HCT116 (cell line): Measurements from ENCODE around the gene ANTXR2. TPM values are rescaled to one million over a fixed set of nuclear protein-coding genes. Genes with fewer than 3 reads are reported as not detected.

Experiments used
- ATAC-seq: fragments of 200-7000 bp; cut with Tn5 transposase; 2 replicates; pipeline ENCODE4 v1.9.1; 2020; ENCODE audit warnings: mild to moderate bottlenecking, moderate library complexity
- BruUV-seq: library from RNA; stranded (reverse); fragments of 400-500 nt; replicated peaks from 2 replicates; lab custom pipeline; 2021; lab: Mats Ljungman, UMichigan
- CTCF ChIA-PET: fragments of 300-600 bp; sonication (Branson Sonifier 250); formaldehyde crosslinking; loops from one replicate; lab custom pipeline; 2021; ENCODE audit warnings: antibody characterized with exemption; lab: Charles Lee
- POLR2A ChIA-PET: fragments of 300-600, 350-600 bp; sonication (Branson Sonifier 250); formaldehyde crosslinking; loops from one replicate; lab custom pipeline; 2021; ENCODE audit warnings: antibody characterized with exemption; lab: Charles Lee
- RAD21 ChIA-PET, 2 experiments: fragments of 300-600 bp; sonication (Branson Sonifier 250); formaldehyde crosslinking; loops; one replicate each; lab custom pipeline; 2023; ENCODE audit warnings: low total read pairs in 2 of 2; ENCODE audit not compliant: uncharacterized antibody in 2 of 2, unreplicated experiment in 2 of 2, low non-redundant PET in 1 of 2; lab: Charles Lee
- DNase-seq: peaks from one replicate; pipeline ENCODE4 v3.0.0-alpha.2; 2010; ENCODE audit warnings: low read depth, low spot score
- H2AFZ ChIP-seq: fragments of 200-600 bp; shearing (Covaris generic), sonication (generic); 2 replicates; pipeline ENCODE4 v1.6.1; 2017; ENCODE audit warnings: low read depth, mixed run types, mixed read lengths, antibody characterized with exemption, low read length; ENCODE audit not compliant: poor library complexity, severe bottlenecking
- H3K27ac ChIP-seq: 2 replicates; pipeline ENCODE4 v1.5.1; 2012; ENCODE audit warnings: low read depth, low read length
- H3K27me3 ChIP-seq: fragments of 200-600 bp; sonication (generic); 2 replicates; pipeline ENCODE4 v1.6.1; 2016; ENCODE audit warnings: mixed run types, low read length, mixed read lengths; ENCODE audit not compliant: insufficient read depth
- H3K36me3 ChIP-seq, 2 experiments: fragments of 200-500 bp in 1 of 2; fragments of 200-600 bp in 1 of 2; sonication (Bioruptor generic) in 1 of 2; sonication (generic) in 1 of 2; 2 replicates each; pipeline versions ENCODE4 v1.5.1 to v1.6.1; 2014 to 2016; ENCODE audit warnings: low read length in 2 of 2, inconsistent platforms in 1 of 2, mixed read lengths in 1 of 2, mixed run types in 1 of 2; ENCODE audit not compliant: insufficient read depth in 2 of 2, control insufficient read depth in 1 of 2
- H3K4me1 ChIP-seq, 2 experiments: fragments of 200-600 bp in 1 of 2; sonication (generic) in 1 of 2; 2 replicates each; pipeline versions ENCODE4 v1.5.1 to v1.6.1; 2012 to 2017; ENCODE audit warnings: low read length in 2 of 2, inconsistent platforms in 1 of 2, mild to moderate bottlenecking in 1 of 2, mixed read lengths in 1 of 2, mixed run types in 1 of 2, moderate library complexity in 1 of 2; ENCODE audit not compliant: insufficient read depth in 2 of 2, control insufficient read depth in 1 of 2
- H3K4me2 ChIP-seq: fragments of 200-600 bp; sonication (generic); 2 replicates; pipeline ENCODE4 v1.6.1; 2017; ENCODE audit warnings: mixed run types, low read length, mixed read lengths
- H3K4me3 ChIP-seq, 2 experiments: fragments of 200-600 bp in 1 of 2; sonication (generic) in 1 of 2; replicated peaks in 1 of 2; 2 replicates each; pipeline ENCODE4 v1.5.1; 2011 to 2016; ENCODE audit warnings: low read length in 2 of 2, control low read depth in 1 of 2, low read depth in 1 of 2, mild to moderate bottlenecking in 1 of 2, mixed read lengths in 1 of 2, mixed run types in 1 of 2
- H3K79me2 ChIP-seq: fragments of 200-600 bp; sonication (generic); 2 replicates; pipeline ENCODE4 v1.6.1; 2017; ENCODE audit warnings: mild to moderate bottlenecking, mixed run types, low read length, moderate library complexity, mixed read lengths; ENCODE audit not compliant: insufficient read depth
- H3K9ac ChIP-seq: fragments of 200-600 bp; sonication (generic); 2 replicates; pipeline ENCODE4 v1.6.1; 2016; ENCODE audit warnings: low read length, mixed read lengths
- H3K9me2 ChIP-seq: fragments of 200-600 bp; sonication (generic), shearing (Covaris generic); 2 replicates; pipeline ENCODE4 v1.6.1; 2017; ENCODE audit warnings: mixed run types, mild to moderate bottlenecking, moderate library complexity; ENCODE audit not compliant: insufficient read depth
- H3K9me3 ChIP-seq, 2 experiments: fragments of 200-500 bp in 1 of 2; fragments of 200-600 bp in 1 of 2; sonication (Bioruptor generic) in 1 of 2; sonication (generic) in 1 of 2; 2 replicates each; pipeline ENCODE4 v1.6.1; 2014 to 2017; ENCODE audit warnings: low read length in 2 of 2, mixed read lengths in 2 of 2, inconsistent platforms in 1 of 2, low read depth in 1 of 2, mild to moderate bottlenecking in 1 of 2, mixed run types in 1 of 2, moderate library complexity in 1 of 2; ENCODE audit not compliant: control insufficient read depth in 1 of 2, insufficient read depth in 1 of 2
- H4K20me1 ChIP-seq: fragments of 200-600 bp; sonication (generic), shearing (Covaris generic); 2 replicates; pipeline ENCODE4 v1.6.1; 2017; ENCODE audit warnings: mixed run types, mild to moderate bottlenecking, moderate library complexity; ENCODE audit not compliant: insufficient read depth
- CBX3 ChIP-seq: IDR thresholded peaks from 2 replicates; pipeline ENCODE4 v1.6.1; 2012; ENCODE audit warnings: low read depth
- CEBPB ChIP-seq: IDR thresholded peaks from 2 replicates; pipeline ENCODE4 v1.6.1; 2012; ENCODE audit warnings: low read depth
- EGR1 ChIP-seq: IDR thresholded peaks from 2 replicates; pipeline ENCODE4 v1.6.1; 2012; ENCODE audit warnings: low read depth
- ELF1 ChIP-seq: IDR thresholded peaks from 2 replicates; pipeline ENCODE4 v1.6.1; 2012; ENCODE audit warnings: low read depth, borderline replicate concordance
- EZH2 ChIP-seq: fragments of 200-600 bp; sonication (generic); IDR thresholded peaks from 2 replicates; pipeline ENCODE4 v1.6.1; 2017; ENCODE audit warnings: antibody characterized with exemption, mixed run types
- EZH2phosphoT487 ChIP-seq: fragments of 200-600 bp; IDR thresholded peaks from 2 replicates; pipeline ENCODE4 v1.6.1; 2018; ENCODE audit warnings: antibody characterized with exemption, borderline replicate concordance
- FOSL1 ChIP-seq: IDR thresholded peaks from 2 replicates; pipeline ENCODE4 v1.6.1; 2012; ENCODE audit warnings: low read depth
- JUND ChIP-seq: IDR thresholded peaks from 2 replicates; pipeline ENCODE4 v1.6.1; 2012
- POLR2A ChIP-seq: IDR thresholded peaks from 2 replicates; pipeline ENCODE4 v1.7.0; 2011; ENCODE audit warnings: borderline replicate concordance; ENCODE audit not compliant: insufficient read depth, insufficient read length; ENCODE audit errors: extremely low read depth
- POLR2AphosphoS5 ChIP-seq: IDR thresholded peaks from 2 replicates; pipeline ENCODE4 v1.6.1; 2011; ENCODE audit warnings: mild to moderate bottlenecking, low read depth, low read length, moderate library complexity
- RAD21 ChIP-seq: IDR thresholded peaks from 2 replicates; pipeline ENCODE4 v1.6.1; 2012; ENCODE audit warnings: low read depth, mild to moderate bottlenecking
- SIN3A ChIP-seq: IDR thresholded peaks from 2 replicates; pipeline ENCODE4 v1.6.1; 2012; ENCODE audit warnings: low read depth
- SP1 ChIP-seq: IDR thresholded peaks from 2 replicates; pipeline ENCODE4 v1.6.1; 2012; ENCODE audit warnings: low read depth
- SRF ChIP-seq: IDR thresholded peaks from 2 replicates; pipeline ENCODE4 v1.6.1; 2012; ENCODE audit warnings: low read depth
- TCF7L2 ChIP-seq: IDR thresholded peaks from 2 replicates; pipeline ENCODE4 v1.7.0; 2011; ENCODE audit warnings: borderline replicate concordance, inconsistent platforms; ENCODE audit not compliant: insufficient read depth, insufficient read length; ENCODE audit errors: extremely low read depth
- YY1 ChIP-seq: IDR thresholded peaks from 2 replicates; pipeline ENCODE4 v1.6.1; 2011; ENCODE audit warnings: low read length, low read depth, moderate library complexity, mild to moderate bottlenecking; ENCODE audit not compliant: insufficient replicate concordance; ENCODE audit errors: extremely low read depth
- ZFX ChIP-seq: fragments of 450-650 bp; IDR thresholded peaks from 2 replicates; pipeline ENCODE4 v1.6.1; 2017
- intact Hi-C: fragments of 100-400 bp; cut with micrococcal nuclease; formaldehyde crosslinking; loops from 2 replicates; pipeline ENCODE4 v1.10.0; 2022
- total RNA-seq: library from RNA; stranded (reverse); gene quantifications from one replicate; pipeline ENCODE4 v1.2.1, GENCODE V29; 2021; ENCODE audit not compliant: unreplicated experiment
- TF ChIP-seq, protein P1 (sequence below): IDR thresholded peaks from 2 replicates; pipeline ENCODE4 v1.6.1; 2012
- TF ChIP-seq, protein P2 (sequence below): IDR thresholded peaks from 2 replicates; pipeline ENCODE4 v1.6.1; 2012; ENCODE audit warnings: low read depth

The ANTXR2 gene
- total RNA-seq, 1 experiment from 2014 or later: 6.3 TPM

DNA sequence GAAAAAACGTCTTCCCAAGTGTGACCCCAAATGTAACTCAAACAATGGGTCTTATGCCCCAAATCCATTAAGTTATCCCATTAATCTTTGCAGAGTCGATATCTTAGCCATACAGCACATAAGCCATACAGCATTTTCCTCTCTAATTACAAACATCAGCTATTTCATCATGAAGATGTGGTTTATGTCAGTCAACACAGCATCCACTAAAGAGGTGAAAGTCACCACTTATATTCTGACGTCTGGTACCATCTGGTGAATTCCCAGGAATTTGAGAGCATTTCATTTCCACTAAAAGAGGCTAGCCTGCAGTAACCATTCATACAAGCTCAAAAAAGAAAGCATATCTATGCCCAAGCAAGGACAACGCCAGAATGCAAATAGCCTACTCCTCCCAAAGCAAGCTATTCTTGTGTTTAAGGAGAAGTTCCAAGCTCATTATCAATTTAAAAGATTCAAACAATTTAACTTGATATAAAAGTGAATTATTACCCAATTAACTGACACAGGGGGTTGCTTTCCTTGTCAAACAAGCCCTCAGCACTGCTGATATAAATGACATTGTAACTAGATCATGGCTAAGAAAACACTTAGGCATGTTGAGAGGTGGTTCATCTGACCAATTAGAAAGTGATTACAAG is 203.3 kb downstream of the ANTXR2 start:
- BruUV-seq: no TSS peak
- TF ChIP-seq EGR1: no peak
- TF ChIP-seq YY1: no peak
- TF ChIP-seq POLR2AphosphoS5: no peak
- no peak for TF ChIP-seq CEBPB
- Histone ChIP-seq H3K4me2 (no peak overlapping the region), H3K9me3 (no peaks in the 10 kb centered on the region), H3K9ac (no peak overlapping the region), H4K20me1 (no peaks in the 10 kb centered on the region), H3K27ac (no peak overlapping the region), H3K36me3 (no peaks in the 10 kb centered on the region), H3K9me2 (no peaks in the 10 kb centered on the region), H3K79me2 (no peaks in the 10 kb centered on the region), H2AFZ (no peak overlapping the region), H3K4me3 (no peak overlapping the region), H3K27me3 (no peaks in the 10 kb centered on the region), H3K4me1 (no peaks in the 10 kb centered on the region)
- CTCF ChIA-PET: no interaction called here
- ATAC-seq: no peak
- POLR2A ChIA-PET: no interaction called here
- RAD21 ChIA-PET: no interaction called here
- no peak for DNase-seq
- intact Hi-C loops: no loop called here

DNA sequence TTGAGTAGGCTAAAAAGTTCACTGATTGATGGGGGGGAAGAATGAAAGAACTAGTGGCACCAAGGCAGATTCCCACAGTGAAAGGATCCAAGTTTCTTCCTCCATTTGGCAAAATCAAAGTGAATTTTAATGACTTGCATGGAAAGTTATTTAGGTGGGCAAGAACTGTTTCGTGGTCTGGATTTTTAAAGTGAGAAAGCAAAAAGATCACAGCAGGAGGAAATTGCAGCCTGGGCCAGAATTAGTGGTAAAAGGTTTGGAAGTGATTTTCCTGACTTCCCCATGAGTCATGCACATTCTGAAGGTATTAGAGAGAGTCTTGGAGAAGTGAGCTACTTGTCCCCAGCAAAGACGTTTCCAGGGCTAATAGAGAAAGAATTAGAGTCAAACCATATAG is 207.8 kb downstream of the ANTXR2 start:
- no peak overlapping the region for H2AFZ ChIP-seq
- CTCF ChIA-PET: no interaction called here
- intact Hi-C loops: no loop called here
- no peak for DNase-seq
- POLR2A ChIA-PET: no interaction called here
- TF ChIP-seq SIN3A (no peak), EZH2 (no peak), CBX3 (no peak), JUND (no peak), ELF1 (no peak), SRF (no peak), YY1 (no peak), EZH2phosphoT487 (no peak), ZFX (no peak), RAD21 (no peak), EGR1 (no peak), TCF7L2 (no peak), POLR2A (no peak), CEBPB (no peak), SP1 (no peak), FOSL1 (no peak)
- TF ChIP-seq, protein P1, sequence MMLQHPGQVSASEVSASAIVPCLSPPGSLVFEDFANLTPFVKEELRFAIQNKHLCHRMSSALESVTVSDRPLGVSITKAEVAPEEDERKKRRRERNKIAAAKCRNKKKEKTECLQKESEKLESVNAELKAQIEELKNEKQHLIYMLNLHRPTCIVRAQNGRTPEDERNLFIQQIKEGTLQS: no peak
- TF ChIP-seq, protein P2, sequence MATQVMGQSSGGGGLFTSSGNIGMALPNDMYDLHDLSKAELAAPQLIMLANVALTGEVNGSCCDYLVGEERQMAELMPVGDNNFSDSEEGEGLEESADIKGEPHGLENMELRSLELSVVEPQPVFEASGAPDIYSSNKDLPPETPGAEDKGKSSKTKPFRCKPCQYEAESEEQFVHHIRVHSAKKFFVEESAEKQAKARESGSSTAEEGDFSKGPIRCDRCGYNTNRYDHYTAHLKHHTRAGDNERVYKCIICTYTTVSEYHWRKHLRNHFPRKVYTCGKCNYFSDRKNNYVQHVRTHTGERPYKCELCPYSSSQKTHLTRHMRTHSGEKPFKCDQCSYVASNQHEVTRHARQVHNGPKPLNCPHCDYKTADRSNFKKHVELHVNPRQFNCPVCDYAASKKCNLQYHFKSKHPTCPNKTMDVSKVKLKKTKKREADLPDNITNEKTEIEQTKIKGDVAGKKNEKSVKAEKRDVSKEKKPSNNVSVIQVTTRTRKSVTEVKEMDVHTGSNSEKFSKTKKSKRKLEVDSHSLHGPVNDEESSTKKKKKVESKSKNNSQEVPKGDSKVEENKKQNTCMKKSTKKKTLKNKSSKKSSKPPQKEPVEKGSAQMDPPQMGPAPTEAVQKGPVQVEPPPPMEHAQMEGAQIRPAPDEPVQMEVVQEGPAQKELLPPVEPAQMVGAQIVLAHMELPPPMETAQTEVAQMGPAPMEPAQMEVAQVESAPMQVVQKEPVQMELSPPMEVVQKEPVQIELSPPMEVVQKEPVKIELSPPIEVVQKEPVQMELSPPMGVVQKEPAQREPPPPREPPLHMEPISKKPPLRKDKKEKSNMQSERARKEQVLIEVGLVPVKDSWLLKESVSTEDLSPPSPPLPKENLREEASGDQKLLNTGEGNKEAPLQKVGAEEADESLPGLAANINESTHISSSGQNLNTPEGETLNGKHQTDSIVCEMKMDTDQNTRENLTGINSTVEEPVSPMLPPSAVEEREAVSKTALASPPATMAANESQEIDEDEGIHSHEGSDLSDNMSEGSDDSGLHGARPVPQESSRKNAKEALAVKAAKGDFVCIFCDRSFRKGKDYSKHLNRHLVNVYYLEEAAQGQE: no peak
- TF ChIP-seq, all 23 proteins: peak for 0
- no peak for ATAC-seq
- H3K4me3 ChIP-seq: no peak overlapping the region
- no peaks in the 10 kb centered on the region for H3K4me1 ChIP-seq
- H3K9ac ChIP-seq: no peak overlapping the region
- H3K79me2 ChIP-seq: no peaks in the 10 kb centered on the region
- H3K36me3 ChIP-seq: no peaks in the 10 kb centered on the region
- H4K20me1 ChIP-seq: no peaks in the 10 kb centered on the region
- H3K9me3 ChIP-seq: no peaks in the 10 kb centered on the region
- H3K4me2 ChIP-seq: no peak overlapping the region
- H3K27me3 ChIP-seq: no peaks in the 10 kb centered on the region
- no peak overlapping the region for H3K27ac ChIP-seq
- RAD21 ChIA-PET: no interaction called here
- H3K9me2 ChIP-seq: no peaks in the 10 kb centered on the region
- BruUV-seq: no TSS peak
